Panc1 (cell line): ENCODE results near the gene ENPP1. TPM values are rescaled to one million over a fixed set of nuclear protein-coding genes. Genes with fewer than 3 reads are reported as not detected.

Experiments
- ATAC-seq: fragments of 200-7000 bp; cut with Tn5 transposase; 2 replicates; pipeline ENCODE4 v1.9.1; 2020; ENCODE audit warnings: mild to moderate bottlenecking, moderate library complexity
- BruUV-seq: library from RNA; stranded (reverse); fragments of 400-500 nt; replicated peaks from 2 replicates; lab custom pipeline; 2021; lab: Mats Ljungman, UMichigan
- CTCF ChIA-PET: fragments of 300-600 bp; sonication (Branson Sonifier 250); formaldehyde crosslinking; loops from one replicate; lab custom pipeline; 2022; ENCODE audit warnings: antibody characterized with exemption; lab: Charles Lee
- POLR2A ChIA-PET: fragments of 300-600 bp; sonication (Branson Sonifier 250); formaldehyde crosslinking; loops from one replicate; lab custom pipeline; 2022; ENCODE audit warnings: antibody characterized with exemption; lab: Charles Lee
- DNase-seq: peaks from one replicate; pipeline ENCODE4 v3.0.0-alpha.2; 2010; ENCODE audit warnings: low read depth, low spot score
- H3K27ac ChIP-seq: 2 replicates; pipeline ENCODE4 v1.5.1; 2011; ENCODE audit warnings: mild to moderate bottlenecking, low read length, inconsistent platforms
- H3K27me3 ChIP-seq: fragments of 200-500 bp; sonication (Bioruptor generic); 2 replicates; pipeline ENCODE4 v1.6.0; 2014; ENCODE audit warnings: low read length, inconsistent platforms; ENCODE audit not compliant: control insufficient read depth, insufficient read depth
- H3K36me3 ChIP-seq: fragments of 200-500 bp; sonication (Bioruptor generic); 2 replicates; pipeline ENCODE4 v1.5.1; 2014; ENCODE audit warnings: inconsistent platforms, mild to moderate bottlenecking, low read length, moderate library complexity; ENCODE audit not compliant: control insufficient read depth, insufficient read depth
- H3K4me1 ChIP-seq: 2 replicates; pipeline ENCODE4 v1.5.1; 2011; ENCODE audit warnings: inconsistent platforms, mild to moderate bottlenecking, low read length, moderate library complexity; ENCODE audit not compliant: control insufficient read depth, insufficient read depth
- H3K4me3 ChIP-seq, 2 experiments: 2 replicates each; pipeline ENCODE4 v1.5.1; 2011 to 2012; ENCODE audit warnings: low read depth in 2 of 2, low read length in 2 of 2, mild to moderate bottlenecking in 2 of 2, inconsistent platforms in 1 of 2, moderate library complexity in 1 of 2
- H3K9me3 ChIP-seq: fragments of 200-500 bp; sonication (Bioruptor generic); 2 replicates; pipeline ENCODE4 v1.5.1; 2014; ENCODE audit warnings: low read depth, mild to moderate bottlenecking, inconsistent platforms, low read length, moderate library complexity; ENCODE audit not compliant: control insufficient read depth, insufficient read depth
- CTCF ChIP-seq: fragments of 450-650 bp; IDR thresholded peaks from 2 replicates; pipeline ENCODE4 v1.5.1; 2017; ENCODE audit warnings: mild to moderate bottlenecking
- POLR2AphosphoS5 ChIP-seq: IDR thresholded peaks from 2 replicates; pipeline ENCODE4 v1.6.1; 2012; ENCODE audit warnings: mild to moderate bottlenecking, low read depth, low read length, moderate library complexity
- SIN3A ChIP-seq: IDR thresholded peaks from 2 replicates; pipeline ENCODE4 v1.6.1; 2012; ENCODE audit warnings: low read depth, mild to moderate bottlenecking, low read length, moderate library complexity, borderline replicate concordance; ENCODE audit not compliant: insufficient read depth
- TCF7L2 ChIP-seq: IDR thresholded peaks from 2 replicates; pipeline ENCODE4 v1.6.1; 2011; ENCODE audit warnings: mild to moderate bottlenecking, low read depth, low read length, inconsistent platforms
- in situ Hi-C: cut with HindIII; loops from 2 replicates; pipeline ENCODE4 v1.10.0; 2016; ENCODE audit warnings: low sequenced_read_pairs, low pct_unique_long_range_greater_than_20kb
- intact Hi-C: fragments of 100-400 bp; cut with micrococcal nuclease; formaldehyde crosslinking; loops from one replicate; pipeline ENCODE4 v1.10.0; 2022; ENCODE audit not compliant: unreplicated experiment
- total RNA-seq: library from RNA; stranded (reverse); gene quantifications from one replicate; pipeline ENCODE4 v1.2.1, GENCODE V29; 2021; ENCODE audit not compliant: unreplicated experiment
- TF ChIP-seq, protein P1 (sequence below), 2 experiments: IDR thresholded peaks; 2 replicates each; pipeline ENCODE4 v1.6.1; 2011 to 2012; ENCODE audit warnings: low read depth in 2 of 2, control low read depth in 1 of 2, low read length in 1 of 2, mild to moderate bottlenecking in 1 of 2, moderate library complexity in 1 of 2; ENCODE audit not compliant: insufficient read depth in 1 of 2

ENPP1 gene
- total RNA-seq, 1 experiment from 2014 or later, result 6.8 TPM

GRCh38 chr6:131802347-131802746 is 5.5 kb upstream of the ENPP1 start:
- TF ChIP-seq TCF7L2, result no peak
- TF ChIP-seq CTCF, result no peak
- TF ChIP-seq SIN3A, result no peak
- TF ChIP-seq POLR2AphosphoS5, result no peak
- TF ChIP-seq, protein P1, sequence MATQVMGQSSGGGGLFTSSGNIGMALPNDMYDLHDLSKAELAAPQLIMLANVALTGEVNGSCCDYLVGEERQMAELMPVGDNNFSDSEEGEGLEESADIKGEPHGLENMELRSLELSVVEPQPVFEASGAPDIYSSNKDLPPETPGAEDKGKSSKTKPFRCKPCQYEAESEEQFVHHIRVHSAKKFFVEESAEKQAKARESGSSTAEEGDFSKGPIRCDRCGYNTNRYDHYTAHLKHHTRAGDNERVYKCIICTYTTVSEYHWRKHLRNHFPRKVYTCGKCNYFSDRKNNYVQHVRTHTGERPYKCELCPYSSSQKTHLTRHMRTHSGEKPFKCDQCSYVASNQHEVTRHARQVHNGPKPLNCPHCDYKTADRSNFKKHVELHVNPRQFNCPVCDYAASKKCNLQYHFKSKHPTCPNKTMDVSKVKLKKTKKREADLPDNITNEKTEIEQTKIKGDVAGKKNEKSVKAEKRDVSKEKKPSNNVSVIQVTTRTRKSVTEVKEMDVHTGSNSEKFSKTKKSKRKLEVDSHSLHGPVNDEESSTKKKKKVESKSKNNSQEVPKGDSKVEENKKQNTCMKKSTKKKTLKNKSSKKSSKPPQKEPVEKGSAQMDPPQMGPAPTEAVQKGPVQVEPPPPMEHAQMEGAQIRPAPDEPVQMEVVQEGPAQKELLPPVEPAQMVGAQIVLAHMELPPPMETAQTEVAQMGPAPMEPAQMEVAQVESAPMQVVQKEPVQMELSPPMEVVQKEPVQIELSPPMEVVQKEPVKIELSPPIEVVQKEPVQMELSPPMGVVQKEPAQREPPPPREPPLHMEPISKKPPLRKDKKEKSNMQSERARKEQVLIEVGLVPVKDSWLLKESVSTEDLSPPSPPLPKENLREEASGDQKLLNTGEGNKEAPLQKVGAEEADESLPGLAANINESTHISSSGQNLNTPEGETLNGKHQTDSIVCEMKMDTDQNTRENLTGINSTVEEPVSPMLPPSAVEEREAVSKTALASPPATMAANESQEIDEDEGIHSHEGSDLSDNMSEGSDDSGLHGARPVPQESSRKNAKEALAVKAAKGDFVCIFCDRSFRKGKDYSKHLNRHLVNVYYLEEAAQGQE (IDR thresholded peaks at IDR 0.05; ENCODE audit: insufficient read depth in 1 of 2, low read depth in 2 of 2, low read length in 1 of 2), result no peak
- Histone ChIP-seq H3K4me3 (no peak overlapping the region), H3K9me3 (peaks cover 5% of the 10 kb centered on the region; the same call in 1 of the 2 replicates), H3K36me3 (no peaks in the 10 kb centered on the region; the same call in 1 of the 2 replicates), H3K27me3 (peaks cover 4% of the 10 kb centered on the region), H3K27ac (no peak overlapping the region), H3K4me1 (peaks cover 4% of the 10 kb centered on the region; the same call in 1 of the 2 replicates)
- ATAC-seq (no peak), DNase-seq (no peak)
- in situ Hi-C loops (no loop called here), intact Hi-C loops (loop anchor here (10.0 kb wide), 1 partner anchor 108 kb away; no protein-coding TSS in a partner anchor)
- CTCF ChIA-PET, result no interaction called here
- POLR2A ChIA-PET, result no interaction called here
- no TSS peak for BruUV-seq

DNA sequence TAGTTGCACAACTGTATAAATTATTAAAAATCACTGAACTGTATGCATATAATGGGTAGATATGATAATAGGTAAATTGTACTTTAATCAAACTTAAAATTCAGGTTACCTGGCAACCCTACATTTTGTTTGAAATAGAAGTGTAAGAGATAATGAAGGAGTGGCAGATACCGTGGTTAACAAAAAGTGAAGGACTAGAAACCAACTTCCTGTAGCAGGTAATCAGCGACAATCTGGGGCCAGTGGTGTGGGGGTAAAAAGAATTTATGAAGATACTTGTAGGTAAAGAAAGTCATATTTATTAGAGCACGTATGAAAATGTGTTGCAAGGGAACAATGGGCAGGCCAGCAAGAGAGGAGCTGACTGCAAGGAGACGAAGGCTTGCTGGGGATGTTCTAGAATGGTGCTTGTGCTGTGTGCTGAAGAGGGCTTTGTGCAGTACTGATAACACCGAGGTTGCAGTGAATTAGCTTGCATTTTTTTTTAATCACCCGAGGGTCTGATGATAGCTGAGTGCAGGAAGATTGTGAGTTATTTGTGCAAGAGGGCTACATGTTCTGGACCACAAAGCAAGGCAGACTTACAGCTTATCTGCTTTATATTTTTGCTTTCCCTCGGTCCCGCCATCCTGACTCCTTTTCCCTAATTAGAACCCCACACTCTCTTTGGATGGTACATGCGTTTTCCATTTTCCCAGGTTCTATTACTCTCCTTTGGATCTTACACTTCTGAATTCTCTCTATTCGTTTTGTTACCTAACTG is 4.6 kb upstream of the ENPP1 start:
- CTCF ChIA-PET, result no interaction called here

More for the DNA sequence above, 4.6 kb upstream of the ENPP1 start:
- POLR2A ChIA-PET, result no interaction called here
- no TSS peak for BruUV-seq
- intact Hi-C loops, result loop anchor here (10.0 kb wide), 1 partner anchor 108 kb away; no protein-coding TSS in a partner anchor
- ATAC-seq (no peak), DNase-seq (no peak)
- TF ChIP-seq SIN3A (no peak), POLR2AphosphoS5 (no peak), CTCF (no peak), TCF7L2 (no peak)
- TF ChIP-seq, protein P1 (IDR thresholded peaks at IDR 0.05; ENCODE audit: insufficient read depth in 1 of 2, low read depth in 2 of 2, low read length in 1 of 2), result no peak
- Histone ChIP-seq H3K4me3 (no peak overlapping the region), H3K9me3 (peaks cover 5% of the 10 kb centered on the region; the same call in 1 of the 2 replicates), H3K4me1 (peaks cover 5% of the 10 kb centered on the region; the same call in 1 of the 2 replicates), H3K36me3 (no peaks in the 10 kb centered on the region; the same call in none of the 2 replicates), H3K27ac (no peak overlapping the region), H3K27me3 (peaks cover 4% of the 10 kb centered on the region)
- in situ Hi-C loops, result no loop called here
